NOMO-1 treated with dmso at 0.1 percent for 144 hours (cell line): Measurements from ENCODE around the gene SRMS.
"Not testable (repeated sequence)": the region's sequence is repeated elsewhere in the genome, so short reads cannot be mapped to it uniquely, and the experiment has no call there.

Experiments
- DNase-seq: peaks from one replicate; lab custom pipeline; 2025; ENCODE audit not compliant: unreplicated experiment; lab: John Stamatoyannopoulos, UW

SRMS gene

GRCh38 chr20:63566395-63567135 is 19.0 kb upstream of the SRMS start:
- DNase-seq = no peak

- DNase-seq = no peak
Measured at GRCh38 chr20:63565699-63566335, 18.3 kb upstream of the SRMS start.

- no peak for DNase-seq
Measured at GRCh38 chr20:63565021-63565698, 17.6 kb upstream of the SRMS start.

GRCh38 chr20:63564036-63564810 is 16.7 kb upstream of the SRMS start:
- no peak for DNase-seq

- DNase-seq = no peak
Measured at GRCh38 chr20:63563225-63563935, 15.8 kb upstream of the SRMS start.

GRCh38 chr20:63562461-63563224 is 15.1 kb upstream of the SRMS start:
- no peak for DNase-seq

- no peak for DNase-seq
Measured at GRCh38 chr20:63561624-63562396, 14.3 kb upstream of the SRMS start.

GRCh38 chr20:63560856-63561609 is 13.5 kb upstream of the SRMS start:
- no peak for DNase-seq

- DNase-seq = no peak
Measured at GRCh38 chr20:63560333-63560805, 12.8 kb upstream of the SRMS start.

GRCh38 chr20:63559485-63560332 is 12.2 kb upstream of the SRMS start:
- not testable (repeated sequence) for DNase-seq

GRCh38 chr20:63558804-63559484 is 11.4 kb upstream of the SRMS start:
- no peak for DNase-seq

GRCh38 chr20:63557481-63557891 is 9.9 kb upstream of the SRMS start:
- DNase-seq = no peak

- no peak for DNase-seq
Measured at GRCh38 chr20:63556873-63557478, 9.4 kb upstream of the SRMS start.

- no peak for DNase-seq
Measured at GRCh38 chr20:63555661-63556381, 8.3 kb upstream of the SRMS start.

GRCh38 chr20:63554361-63555278 is 7.1 kb upstream of the SRMS start:
- no peak for DNase-seq
